ENCODE data around the gene BBS12.

BBS12 gene

DNA sequence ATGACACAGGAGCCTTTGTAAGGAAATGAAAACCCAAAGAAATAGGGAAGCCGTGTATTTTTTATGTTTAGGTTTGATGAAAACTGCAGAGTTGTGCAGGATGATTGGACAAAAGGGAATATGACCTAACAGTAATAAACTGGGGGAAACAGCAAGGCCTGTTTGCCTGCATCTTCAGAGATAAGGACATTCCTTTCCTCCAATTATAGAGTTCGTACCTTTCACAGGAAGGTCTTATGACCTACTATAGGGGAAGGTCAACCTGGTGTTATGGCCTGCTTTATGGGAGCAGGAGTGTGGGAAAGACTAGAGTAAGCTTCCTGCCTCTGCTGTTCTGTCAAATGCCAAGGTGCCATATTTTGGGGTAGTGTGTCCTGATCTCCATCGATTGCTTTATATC, 42.5 kb downstream of the BBS12 start:
- Histone ChIP-seq H3K27me3 (ENCODE audit: insufficient read depth, low read length, poor library complexity, severe bottlenecking) (no peaks in the 10 kb centered on the region), H3K9ac (ENCODE audit: low read depth, low read length, poor library complexity, severe bottlenecking) (no peak overlapping the region)

DNA sequence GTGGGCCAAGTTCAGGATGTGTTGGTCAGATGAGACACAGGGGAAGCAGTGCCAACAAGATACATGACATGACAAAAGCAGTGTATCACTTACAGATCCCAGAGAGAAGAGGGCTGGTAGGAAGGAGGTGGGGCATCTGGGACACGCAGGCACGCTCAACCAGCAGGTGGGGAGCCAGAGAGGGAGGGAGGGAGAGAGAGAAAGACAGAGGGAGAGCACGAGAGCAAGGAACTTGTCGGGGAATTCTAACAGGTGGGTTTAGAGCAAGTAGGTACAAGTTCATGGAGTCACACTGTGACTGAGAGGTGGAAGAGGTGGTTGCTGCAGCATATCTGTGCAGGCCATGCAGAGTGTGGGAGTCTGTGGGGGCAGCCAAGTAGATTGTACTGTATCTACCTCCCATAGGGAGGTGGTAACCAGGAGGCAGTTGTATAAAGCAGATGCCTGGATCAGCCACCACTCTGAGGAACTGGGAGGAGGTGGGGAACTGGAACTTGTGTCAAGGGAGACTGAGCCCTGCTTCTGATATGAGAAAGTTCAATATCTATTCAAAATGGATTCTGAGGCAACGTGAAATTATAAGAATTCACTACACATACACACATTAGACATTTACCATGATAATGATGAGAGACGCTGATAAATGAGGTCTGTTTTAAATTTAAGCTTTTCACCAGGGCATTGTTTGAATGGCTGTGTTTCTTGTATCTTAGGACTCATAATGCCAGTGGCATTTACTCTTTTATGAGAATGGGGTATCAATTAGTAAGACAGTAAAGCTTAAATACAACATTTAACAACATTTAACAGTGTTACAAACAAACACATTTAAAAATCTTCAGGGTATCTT, 43.7 kb downstream of the BBS12 start:
- H3K9me2 ChIP-seq (replicated peaks; ENCODE audit: low read depth, low read length): no peaks in the 10 kb centered on the region
- H2AFZ ChIP-seq (ENCODE audit: low read length): no peak overlapping the region
- no peak overlapping the region for H3K9ac ChIP-seq (ENCODE audit: low read depth, low read length, poor library complexity, severe bottlenecking)
- H3K4me1 ChIP-seq (ENCODE audit: insufficient read depth, low read length, poor library complexity, severe bottlenecking): no peaks in the 10 kb centered on the region
- H3F3A ChIP-seq (ENCODE audit: low read depth): no peaks in the 10 kb centered on the region
- no peak overlapping the region for H3K4me3 ChIP-seq (ENCODE audit: low read length, poor library complexity, severe bottlenecking)
- H3K27me3 ChIP-seq (ENCODE audit: insufficient read depth, low read length, poor library complexity, severe bottlenecking): no peaks in the 10 kb centered on the region
- H3K79me2 ChIP-seq (ENCODE audit: insufficient read depth, low read length): no peaks in the 10 kb centered on the region
- no peak overlapping the region for H3K4me2 ChIP-seq (ENCODE audit: low read depth, low read length, poor library complexity, severe bottlenecking)
- no peak for TF ChIP-seq EZH2phosphoT487 (IDR thresholded peaks at IDR 0.05; ENCODE audit: borderline replicate concordance)
- TF ChIP-seq, protein P1, sequence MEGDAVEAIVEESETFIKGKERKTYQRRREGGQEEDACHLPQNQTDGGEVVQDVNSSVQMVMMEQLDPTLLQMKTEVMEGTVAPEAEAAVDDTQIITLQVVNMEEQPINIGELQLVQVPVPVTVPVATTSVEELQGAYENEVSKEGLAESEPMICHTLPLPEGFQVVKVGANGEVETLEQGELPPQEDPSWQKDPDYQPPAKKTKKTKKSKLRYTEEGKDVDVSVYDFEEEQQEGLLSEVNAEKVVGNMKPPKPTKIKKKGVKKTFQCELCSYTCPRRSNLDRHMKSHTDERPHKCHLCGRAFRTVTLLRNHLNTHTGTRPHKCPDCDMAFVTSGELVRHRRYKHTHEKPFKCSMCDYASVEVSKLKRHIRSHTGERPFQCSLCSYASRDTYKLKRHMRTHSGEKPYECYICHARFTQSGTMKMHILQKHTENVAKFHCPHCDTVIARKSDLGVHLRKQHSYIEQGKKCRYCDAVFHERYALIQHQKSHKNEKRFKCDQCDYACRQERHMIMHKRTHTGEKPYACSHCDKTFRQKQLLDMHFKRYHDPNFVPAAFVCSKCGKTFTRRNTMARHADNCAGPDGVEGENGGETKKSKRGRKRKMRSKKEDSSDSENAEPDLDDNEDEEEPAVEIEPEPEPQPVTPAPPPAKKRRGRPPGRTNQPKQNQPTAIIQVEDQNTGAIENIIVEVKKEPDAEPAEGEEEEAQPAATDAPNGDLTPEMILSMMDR (conservative IDR thresholded peaks at IDR 0.05; ENCODE audit: low read length): no peak
- H4K20me1 ChIP-seq (ENCODE audit: insufficient read depth, low read length, poor library complexity, severe bottlenecking): no peaks in the 10 kb centered on the region
- H3K36me3 ChIP-seq (ENCODE audit: insufficient read depth, low read length): no peaks in the 10 kb centered on the region
- H3K9me3 ChIP-seq (ENCODE audit: insufficient read depth, low read depth, low read length): no peaks in the 10 kb centered on the region

More for the DNA sequence above, 42.5 kb downstream of the BBS12 start:
- Histone ChIP-seq H3K4me2 (ENCODE audit: low read depth, low read length, poor library complexity, severe bottlenecking) (no peak overlapping the region), H3K9me3 (ENCODE audit: insufficient read depth, low read depth, low read length) (no peaks in the 10 kb centered on the region), H3K79me2 (ENCODE audit: insufficient read depth, low read length) (no peaks in the 10 kb centered on the region), H4K20me1 (ENCODE audit: insufficient read depth, low read length, poor library complexity, severe bottlenecking) (no peaks in the 10 kb centered on the region), H3F3A (ENCODE audit: low read depth) (no peaks in the 10 kb centered on the region), H3K9me2 (replicated peaks; ENCODE audit: low read depth, low read length) (no peaks in the 10 kb centered on the region), H3K4me1 (ENCODE audit: insufficient read depth, low read length, poor library complexity, severe bottlenecking) (no peaks in the 10 kb centered on the region), H3K36me3 (ENCODE audit: insufficient read depth, low read length) (no peaks in the 10 kb centered on the region), H2AFZ (ENCODE audit: low read length) (no peak overlapping the region), H3K4me3 (ENCODE audit: low read length, poor library complexity, severe bottlenecking) (no peak overlapping the region)
- TF ChIP-seq, protein P1 (conservative IDR thresholded peaks at IDR 0.05; ENCODE audit: low read length): no peak
- no peak for TF ChIP-seq EZH2phosphoT487 (IDR thresholded peaks at IDR 0.05; ENCODE audit: borderline replicate concordance)

DNA sequence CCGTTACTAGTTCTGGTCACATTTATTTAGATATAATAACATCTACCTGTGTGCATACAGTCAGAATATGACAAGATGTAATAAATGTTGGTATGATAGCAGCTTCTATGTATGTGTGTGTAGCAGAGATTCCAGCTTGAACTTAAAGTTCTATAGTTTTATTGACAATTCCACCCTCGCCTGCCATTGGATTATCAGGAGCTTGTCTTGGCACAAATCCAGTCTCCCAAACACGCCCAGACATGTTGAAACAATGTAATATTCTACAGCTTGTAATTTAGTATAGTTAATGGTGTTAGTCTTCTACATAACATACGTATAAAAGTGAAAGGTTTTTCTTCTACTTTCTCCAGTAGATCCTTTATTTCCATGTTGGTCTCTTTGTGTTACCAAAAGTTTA, 44.4 kb downstream of the BBS12 start:
- Histone ChIP-seq H3K27me3 (ENCODE audit: insufficient read depth, low read length, poor library complexity, severe bottlenecking) (no peaks in the 10 kb centered on the region), H3K4me2 (ENCODE audit: low read depth, low read length, poor library complexity, severe bottlenecking) (no peak overlapping the region), H2AFZ (ENCODE audit: low read length) (no peak overlapping the region; the same call in 1 of the 2 replicates), H3F3A (ENCODE audit: low read depth) (no peaks in the 10 kb centered on the region), H3K4me1 (ENCODE audit: insufficient read depth, low read length, poor library complexity, severe bottlenecking) (no peaks in the 10 kb centered on the region), H4K20me1 (ENCODE audit: insufficient read depth, low read length, poor library complexity, severe bottlenecking) (no peaks in the 10 kb centered on the region), H3K36me3 (ENCODE audit: insufficient read depth, low read length) (no peaks in the 10 kb centered on the region), H3K9ac (ENCODE audit: low read depth, low read length, poor library complexity, severe bottlenecking) (no peak overlapping the region), H3K9me2 (replicated peaks; ENCODE audit: low read depth, low read length) (no peaks in the 10 kb centered on the region), H3K79me2 (ENCODE audit: insufficient read depth, low read length) (no peaks in the 10 kb centered on the region), H3K9me3 (ENCODE audit: insufficient read depth, low read depth, low read length) (no peaks in the 10 kb centered on the region), H3K4me3 (ENCODE audit: low read length, poor library complexity, severe bottlenecking) (no peak overlapping the region)
- TF ChIP-seq, protein P1 (conservative IDR thresholded peaks at IDR 0.05; ENCODE audit: low read length): no peak
- no peak for TF ChIP-seq EZH2phosphoT487 (IDR thresholded peaks at IDR 0.05; ENCODE audit: borderline replicate concordance)
